DND-41 (cell line): ENCODE data around the gene UNC119B.

Source experiments
- CTCF ChIP-seq: IDR thresholded peaks from 2 replicates; pipeline ENCODE4 v1.5.1; 2012; ENCODE audit warnings: borderline replicate concordance, low read length, moderate library complexity, mild to moderate bottlenecking; ENCODE audit not compliant: poor library complexity, severe bottlenecking; ENCODE audit errors: extremely low read depth
- EZH2 ChIP-seq: IDR thresholded peaks from 3 replicates; pipeline ENCODE4 v1.6.1; 2012; ENCODE audit warnings: borderline replicate concordance, low read depth, mild to moderate bottlenecking, moderate library complexity, low read length, inconsistent platforms; ENCODE audit not compliant: severe bottlenecking

- TF ChIP-seq CTCF (no peak), EZH2 (no peak)
Observed at GRCh38 chr12:120692524-120693033, 17.7 kb upstream of the UNC119B start.
